Measurements from ENCODE around the gene SHTN1. TPM values are rescaled to one million over a fixed set of nuclear protein-coding genes. Genes with fewer than 3 reads are reported as not detected.

Gene SHTN1
- total and polyA plus RNA-seq, 2 donors (not counting 3 experiments of a cell fraction or from before 2014, with no cell fraction given), result 4.8 to 36.5 TPM

DNA sequence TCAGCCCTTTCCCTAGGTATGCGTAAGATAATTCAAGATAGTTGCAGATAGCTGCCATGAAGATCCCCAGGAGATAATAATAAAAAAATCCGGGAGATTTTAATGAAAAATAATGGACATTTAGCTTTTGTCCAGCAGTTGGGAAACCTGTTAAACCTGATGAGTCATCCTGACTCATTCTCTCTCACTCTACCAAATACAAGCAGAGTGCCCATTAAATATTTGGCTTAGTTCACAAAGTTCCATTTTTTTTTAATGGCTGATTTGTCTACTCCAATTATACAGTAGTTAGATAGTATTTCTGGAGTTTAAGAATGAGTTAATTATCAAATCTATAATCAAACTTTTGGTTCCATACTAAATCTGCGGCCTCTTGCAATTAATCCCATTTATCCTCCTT is 2.1 kb upstream of the SHTN1 start:
- DNase-seq (ENCODE audit: low read depth, low spot score) (peak; percentile 16), FAIRE-seq (no peak)
- CTCF ChIA-PET, result interaction anchor here (1.5 kb wide), 1 partner anchor 161 kb away, joined by 3 read pairs; no protein-coding TSS in a partner anchor

More for the DNA sequence above, 2.1 kb upstream of the SHTN1 start:
- H3K27me3 ChIP-seq (ENCODE audit: control insufficient read depth in 2 of 2, insufficient read depth in 2 of 2, low read length in 2 of 2), result no peaks in the 10 kb centered on the region
- H3K9me1 ChIP-seq (replicated peaks; ENCODE audit: control insufficient read depth, extremely low read depth, insufficient read depth, low read length), result no peaks in the 10 kb centered on the region
- dilution Hi-C loops (cut with MboI; ENCODE audit: extremely low pct_ligation_motif_present, low sequenced_read_pairs), result no loop called here
- intact Hi-C loops (cut with micrococcal nuclease), result loop anchor here (10.0 kb wide), 1 partner anchor 368 kb away; the partner anchor contains the start of gene PDZD8
- POLR2A ChIA-PET, result no interaction called here
- no peak overlapping the region for H3K4me3 ChIP-seq (replicated peaks in 1 of 3; ENCODE audit: insufficient read depth in 1 of 3, low read depth in 1 of 3, low read length in 3 of 3)
- H4K20me1 ChIP-seq (replicated peaks; ENCODE audit: control insufficient read depth, extremely low read depth, insufficient read depth, low read length), result no peaks in the 10 kb centered on the region
- H2AFZ ChIP-seq (ENCODE audit: low read depth, low read length), result no peak overlapping the region
- H3K79me2 ChIP-seq (ENCODE audit: control insufficient read depth, insufficient read depth, low read length), result peaks cover 19% of the 10 kb centered on the region
- H3K9ac ChIP-seq (replicated peaks; ENCODE audit: extremely low read depth, insufficient read depth, low read length), result no peak overlapping the region
- H3K9me3 ChIP-seq (replicated peaks; ENCODE audit: control insufficient read depth, insufficient read depth, low read length), result no peaks in the 10 kb centered on the region
- no peak overlapping the region for H3K4me2 ChIP-seq (ENCODE audit: insufficient read depth, low read length)
- BruUV-seq (replicated peaks), result no TSS peak
- H3K4me1 ChIP-seq (ENCODE audit: control insufficient read depth, extremely low read depth, insufficient read depth, low read length), result peaks cover 13% of the 10 kb centered on the region
- H3K27ac ChIP-seq (ENCODE audit: insufficient read depth, low read depth, low read length), result no peak overlapping the region
- no peak for TF ChIP-seq EZH2 (IDR thresholded peaks at IDR 0.05; ENCODE audit: borderline replicate concordance, low read depth, low read length, severe bottlenecking)
- TF ChIP-seq MAX (IDR thresholded peaks at IDR 0.05; ENCODE audit: insufficient read depth, insufficient read length), result no peak
- no peak for TF ChIP-seq CTCF (IDR thresholded peaks at IDR 0.05; ENCODE audit: extremely low read depth in 1 of 2, insufficient read depth in 1 of 2, low read depth in 1 of 2, low read length in 2 of 2)
- TF ChIP-seq JUN (IDR thresholded peaks at IDR 0.05; ENCODE audit: borderline replicate concordance, insufficient read depth, insufficient read length, low read depth), result peak; percentile 85
- TF ChIP-seq GATA2 (IDR thresholded peaks at IDR 0.05; ENCODE audit: insufficient read depth, insufficient read length, low read depth, low read length), result no peak
- no peak for TF ChIP-seq POLR2A (IDR thresholded peaks at IDR 0.05; ENCODE audit: low read depth, low read length)
- no peak for TF ChIP-seq MYC (IDR thresholded peaks at IDR 0.05; ENCODE audit: low read depth, low read length)
- TF ChIP-seq POLR2AphosphoS5 (IDR thresholded peaks at IDR 0.05; ENCODE audit: insufficient read depth, low read depth, low read length), result no peak
- TF ChIP-seq FOS (IDR thresholded peaks at IDR 0.05; ENCODE audit: borderline replicate concordance, insufficient read depth, low read length), result peak; percentile 92
- no peaks in the 10 kb centered on the region for H3K36me3 ChIP-seq (ENCODE audit: control insufficient read depth in 2 of 2, extremely low read depth in 1 of 2, insufficient read depth in 2 of 2, low read length in 2 of 2)
